ENCODE results near the gene KCNJ6.

DNA sequence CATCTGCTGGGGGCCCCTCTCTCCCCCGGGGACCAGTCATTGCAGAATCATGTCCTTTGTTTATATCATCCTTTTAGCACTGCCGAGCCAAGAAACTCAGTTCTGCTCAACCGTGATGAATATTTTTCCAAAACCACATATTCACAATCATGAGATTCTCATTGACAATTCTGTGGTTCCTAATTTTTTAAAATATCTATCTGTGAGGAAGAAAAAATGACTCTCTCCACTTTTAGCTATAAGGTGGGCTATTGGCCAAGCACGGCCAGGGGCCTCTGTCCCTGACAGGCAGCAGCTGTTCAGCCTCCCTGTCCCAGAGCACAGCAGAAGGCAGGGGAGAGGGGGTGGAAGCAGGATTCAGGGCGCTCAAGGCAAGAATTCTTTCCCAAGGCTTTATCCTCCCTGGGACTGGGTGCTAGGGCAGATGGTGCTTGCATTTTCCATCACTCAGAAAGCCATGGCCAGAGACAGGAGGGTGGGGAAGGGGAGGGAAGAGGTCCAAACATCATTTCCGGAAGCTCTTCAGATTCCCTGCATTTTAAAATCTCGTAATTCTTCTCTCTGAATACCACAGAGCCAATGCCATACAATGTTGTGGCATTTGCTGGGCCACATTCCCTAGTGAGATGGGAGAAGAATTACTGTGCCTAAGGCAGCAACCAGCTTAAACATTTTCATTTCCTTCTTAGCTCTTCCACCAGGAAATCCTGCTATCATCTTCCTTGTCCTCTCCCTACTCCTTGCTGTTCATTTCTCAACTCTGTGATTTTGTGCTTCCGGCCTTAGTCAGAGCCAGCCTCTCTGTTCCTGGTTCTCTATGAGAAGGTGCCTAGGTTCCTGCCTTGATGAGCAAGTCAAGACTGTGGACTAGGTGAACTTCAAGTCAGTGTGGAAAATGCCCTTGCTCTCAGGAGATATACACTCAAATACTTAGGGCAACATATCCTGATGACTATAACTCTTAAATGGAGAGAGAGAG lies 60.3 kb downstream of the KCNJ6 start:
- TF ChIP-seq, protein P1, sequence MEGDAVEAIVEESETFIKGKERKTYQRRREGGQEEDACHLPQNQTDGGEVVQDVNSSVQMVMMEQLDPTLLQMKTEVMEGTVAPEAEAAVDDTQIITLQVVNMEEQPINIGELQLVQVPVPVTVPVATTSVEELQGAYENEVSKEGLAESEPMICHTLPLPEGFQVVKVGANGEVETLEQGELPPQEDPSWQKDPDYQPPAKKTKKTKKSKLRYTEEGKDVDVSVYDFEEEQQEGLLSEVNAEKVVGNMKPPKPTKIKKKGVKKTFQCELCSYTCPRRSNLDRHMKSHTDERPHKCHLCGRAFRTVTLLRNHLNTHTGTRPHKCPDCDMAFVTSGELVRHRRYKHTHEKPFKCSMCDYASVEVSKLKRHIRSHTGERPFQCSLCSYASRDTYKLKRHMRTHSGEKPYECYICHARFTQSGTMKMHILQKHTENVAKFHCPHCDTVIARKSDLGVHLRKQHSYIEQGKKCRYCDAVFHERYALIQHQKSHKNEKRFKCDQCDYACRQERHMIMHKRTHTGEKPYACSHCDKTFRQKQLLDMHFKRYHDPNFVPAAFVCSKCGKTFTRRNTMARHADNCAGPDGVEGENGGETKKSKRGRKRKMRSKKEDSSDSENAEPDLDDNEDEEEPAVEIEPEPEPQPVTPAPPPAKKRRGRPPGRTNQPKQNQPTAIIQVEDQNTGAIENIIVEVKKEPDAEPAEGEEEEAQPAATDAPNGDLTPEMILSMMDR (IDR thresholded peaks at IDR 0.05), result no peak
- TF ChIP-seq EZH2 (IDR thresholded peaks at IDR 0.05) (no peak), EZH2phosphoT487 (IDR thresholded peaks at IDR 0.05) (no peak)
